Measurements from ENCODE around the gene ADGRF5.
A peak's percentile ranks its signal among the peaks of the same experiment; 100 is the strongest.
"Not testable (repeated sequence)": the region's sequence is repeated elsewhere in the genome, so short reads cannot be mapped to it uniquely, and the experiment has no call there.

Gene ADGRF5

GRCh38 chr6:46888578-46888977 lies 33.2 kb downstream of the ADGRF5 start:
- DNase-seq (ENCODE audit: low read depth), result no peak

GRCh38 chr6:46888031-46888430 lies 33.7 kb downstream of the ADGRF5 start:
- DNase-seq (ENCODE audit: low read depth), result no peak

GRCh38 chr6:46882645-46883044 lies 39.1 kb downstream of the ADGRF5 start:
- no peak for DNase-seq (ENCODE audit: low read depth)

GRCh38 chr6:46879003-46879402 lies 42.7 kb downstream of the ADGRF5 start:
- no peak for DNase-seq (ENCODE audit: low read depth)

- no peak for DNase-seq (ENCODE audit: low read depth)
Measured at GRCh38 chr6:46876126-46876525, 45.6 kb downstream of the ADGRF5 start.

GRCh38 chr6:46867411-46867810 lies 54.3 kb downstream of the ADGRF5 start:
- no peak for DNase-seq (ENCODE audit: low read depth)

GRCh38 chr6:46865221-46865620 lies 56.5 kb downstream of the ADGRF5 start:
- DNase-seq (ENCODE audit: low read depth), result no peak

GRCh38 chr6:46863791-46864190 lies 57.9 kb downstream of the ADGRF5 start:
- DNase-seq (ENCODE audit: low read depth), result no peak

- DNase-seq (ENCODE audit: low read depth), result no peak
Measured at GRCh38 chr6:46862381-46862780, 59.4 kb downstream of the ADGRF5 start.

- DNase-seq (ENCODE audit: low read depth), result peak; percentile 3
Measured at GRCh38 chr6:46855966-46856365, 65.8 kb downstream of the ADGRF5 start.

- DNase-seq (ENCODE audit: low read depth), result not testable (repeated sequence)
Measured at GRCh38 chr6:46851576-46851975, 70.2 kb downstream of the ADGRF5 start.

- no peak for DNase-seq (ENCODE audit: low read depth)
Measured at GRCh38 chr6:46850792-46851191, 70.9 kb downstream of the ADGRF5 start.

- no peak for DNase-seq (ENCODE audit: low read depth)
Measured at GRCh38 chr6:46849361-46849690, 72.4 kb downstream of the ADGRF5 start.

GRCh38 chr6:46848684-46849360 lies 72.9 kb downstream of the ADGRF5 start:
- DNase-seq (ENCODE audit: low read depth), result peak; percentile 40

- DNase-seq (ENCODE audit: low read depth), result no peak
Measured at GRCh38 chr6:46845126-46845525, 76.6 kb downstream of the ADGRF5 start.

- DNase-seq (ENCODE audit: low read depth), result not testable (repeated sequence)
Measured at GRCh38 chr6:46842252-46842846, 79.4 kb downstream of the ADGRF5 start.

- no peak for DNase-seq (ENCODE audit: low read depth)
Measured at GRCh38 chr6:46838033-46838432, 83.7 kb downstream of the ADGRF5 start.

- DNase-seq (ENCODE audit: low read depth), result not testable (repeated sequence)
Measured at GRCh38 chr6:46834991-46835390, 86.7 kb downstream of the ADGRF5 start.

- not testable (repeated sequence) for DNase-seq (ENCODE audit: low read depth)
Measured at GRCh38 chr6:46834257-46834916, 87.4 kb downstream of the ADGRF5 start.

- no peak for DNase-seq (ENCODE audit: low read depth)
Measured at GRCh38 chr6:46832816-46833215, 88.9 kb downstream of the ADGRF5 start.

GRCh38 chr6:46828939-46829338 lies 92.8 kb downstream of the ADGRF5 start:
- no peak for DNase-seq (ENCODE audit: low read depth)

GRCh38 chr6:46821458-46821881 lies 100.3 kb downstream of the ADGRF5 start:
- no peak for DNase-seq (ENCODE audit: low read depth)

GRCh38 chr6:46819561-46819960 lies 102.2 kb downstream of the ADGRF5 start:
- DNase-seq (ENCODE audit: low read depth), result no peak

GRCh38 chr6:46816626-46817025 lies 105.1 kb downstream of the ADGRF5 start:
- DNase-seq (ENCODE audit: low read depth), result no peak

All from stimulated activated CD8-positive, alpha-beta memory T cell treated with anti-CD3 and anti-CD28 coated beads, Interleukin-4, amount 100 ng/mL, for 24 hours (primary cell).